Ectodermal cell (in vitro differentiated cells): ENCODE results near the gene ITPK1.

Source experiments
- H3K27ac ChIP-seq: 2 replicates; pipeline ENCODE4 v1.7.0; 2013; ENCODE audit warnings: mild to moderate bottlenecking, low read depth, low read length; ENCODE audit not compliant: insufficient read depth, poor library complexity, severe bottlenecking
- H3K27me3 ChIP-seq: 2 replicates; pipeline ENCODE4 v1.7.0; 2013; ENCODE audit warnings: mild to moderate bottlenecking, low read length; ENCODE audit not compliant: insufficient read depth, control insufficient read depth, poor library complexity, severe bottlenecking
- H3K36me3 ChIP-seq: one replicate; pipeline ENCODE4 v1.7.0; 2013; ENCODE audit warnings: low read length; ENCODE audit not compliant: control insufficient read depth, insufficient read depth
- H3K4me1 ChIP-seq: one replicate; pipeline ENCODE4 v1.7.0; 2013; ENCODE audit warnings: low read length; ENCODE audit not compliant: control insufficient read depth, insufficient read depth
- H3K4me3 ChIP-seq: 2 replicates; pipeline ENCODE4 v1.7.0; 2013; ENCODE audit warnings: low read depth, low read length, control low read depth; ENCODE audit not compliant: insufficient read depth
- H3K9me3 ChIP-seq: 2 replicates; pipeline ENCODE4 v1.7.0; 2013; ENCODE audit warnings: mild to moderate bottlenecking, low read length, moderate library complexity; ENCODE audit not compliant: control insufficient read depth
- WGBS, 2 experiments: methylation state at CpG; one replicate each; pipeline ENCODE4 v1.1.7; 2013; ENCODE audit warnings: missing lambda C conversion rate in 2 of 2; 5-methylcytosine and 5-hydroxymethylcytosine counted together

ITPK1 gene

GRCh38 chr14:92938890-92939671 is 176.6 kb downstream of the ITPK1 start:
- no peaks in the 10 kb centered on the region for H3K36me3 ChIP-seq
- H3K4me1 ChIP-seq = no peaks in the 10 kb centered on the region
- no peaks in the 10 kb centered on the region for H3K9me3 ChIP-seq
- H3K27ac ChIP-seq = no peak overlapping the region
- no peak overlapping the region for H3K4me3 ChIP-seq
- WGBS, 2 experiments = 95% methylated on average over 27 of the region's 27 CpGs
- no peaks in the 10 kb centered on the region for H3K27me3 ChIP-seq

DNA sequence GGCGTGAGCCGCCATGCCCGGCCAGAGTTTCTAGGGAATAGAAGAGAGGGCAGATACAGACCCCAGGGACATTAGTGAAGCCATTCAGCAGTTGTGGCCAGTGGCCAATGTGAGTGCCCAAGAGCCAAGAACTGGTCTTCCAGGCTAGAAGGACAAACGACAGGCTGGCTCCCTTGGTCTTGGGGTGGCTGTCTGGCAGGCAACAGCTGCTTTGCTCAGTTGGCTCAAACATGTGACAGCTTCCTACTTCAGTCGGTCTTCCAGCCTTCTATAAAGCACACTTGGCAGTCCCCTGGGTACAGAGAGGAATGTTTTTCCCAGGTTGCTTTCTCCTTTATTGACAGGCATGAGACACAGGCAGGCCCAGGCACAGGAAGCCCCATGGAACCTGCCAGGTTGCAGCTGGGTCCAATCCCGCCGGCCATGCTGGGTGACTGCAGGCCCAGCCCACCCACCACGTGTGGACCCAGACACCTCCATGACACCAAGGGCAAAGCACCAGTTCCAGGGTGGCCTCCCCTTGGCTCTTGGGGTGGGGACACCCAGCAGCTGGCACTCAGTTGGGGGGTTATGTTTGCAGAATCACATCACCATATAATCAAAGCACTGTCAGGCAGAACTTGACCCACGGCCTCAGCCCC is 177.4 kb downstream of the ITPK1 start:
- WGBS, 2 experiments = 84 to 85% methylated on average over 9 of the region's 9 CpGs
- no peaks in the 10 kb centered on the region for H3K36me3 ChIP-seq

DNA sequence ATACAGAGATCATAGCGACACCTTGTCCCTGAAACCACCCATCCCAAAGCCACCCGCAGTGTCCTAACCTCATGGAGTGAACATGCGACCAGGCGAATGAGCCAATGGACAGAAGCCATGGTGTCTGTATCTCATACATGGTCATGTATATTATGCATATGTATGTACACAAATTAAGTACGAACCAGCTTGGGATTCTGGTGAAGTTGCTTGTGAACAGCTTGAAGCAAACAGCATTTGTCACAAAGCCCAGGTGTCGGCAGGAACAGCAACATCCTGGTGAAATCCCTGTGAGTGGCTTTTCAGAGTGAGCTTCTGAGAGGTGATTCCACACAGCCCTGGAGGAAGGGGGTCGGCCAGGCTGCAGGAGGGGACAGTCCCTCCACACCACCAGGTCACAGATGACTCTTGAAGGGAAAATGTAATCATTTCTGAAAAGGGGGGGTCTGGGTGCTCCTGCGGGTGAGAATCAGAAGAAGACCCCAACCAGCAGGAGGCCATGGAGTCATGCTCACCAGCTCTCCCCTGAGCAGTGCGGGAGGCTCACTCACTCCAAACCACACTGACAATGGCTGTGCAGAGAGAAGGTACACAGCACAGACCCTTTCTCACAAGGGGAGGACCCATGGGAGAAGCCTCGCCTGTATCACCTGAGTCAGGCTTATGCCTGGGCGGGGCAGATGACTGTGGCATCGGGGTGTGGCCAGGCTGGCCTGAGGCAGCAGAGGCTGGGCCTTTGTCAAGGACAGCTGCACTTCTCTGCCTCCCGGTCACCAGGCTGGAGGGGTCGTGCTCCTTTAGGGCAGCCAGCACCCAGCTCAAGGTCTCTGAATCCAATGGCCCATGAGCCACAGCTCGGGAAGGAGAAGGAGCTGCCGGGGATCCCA is 178.4 kb downstream of the ITPK1 start:
- Histone ChIP-seq H3K9me3 (no peaks in the 10 kb centered on the region), H3K36me3 (no peaks in the 10 kb centered on the region), H3K4me1 (no peaks in the 10 kb centered on the region), H3K4me3 (no peak overlapping the region), H3K27me3 (no peaks in the 10 kb centered on the region), H3K27ac (no peak overlapping the region)
- WGBS, 2 experiments = 93 to 94% methylated on average over 16 of the region's 16 CpGs

More for the DNA sequence above, 177.4 kb downstream of the ITPK1 start:
- Histone ChIP-seq H3K27ac (no peak overlapping the region), H3K4me1 (no peaks in the 10 kb centered on the region), H3K4me3 (no peak overlapping the region), H3K9me3 (no peaks in the 10 kb centered on the region), H3K27me3 (no peaks in the 10 kb centered on the region)

DNA sequence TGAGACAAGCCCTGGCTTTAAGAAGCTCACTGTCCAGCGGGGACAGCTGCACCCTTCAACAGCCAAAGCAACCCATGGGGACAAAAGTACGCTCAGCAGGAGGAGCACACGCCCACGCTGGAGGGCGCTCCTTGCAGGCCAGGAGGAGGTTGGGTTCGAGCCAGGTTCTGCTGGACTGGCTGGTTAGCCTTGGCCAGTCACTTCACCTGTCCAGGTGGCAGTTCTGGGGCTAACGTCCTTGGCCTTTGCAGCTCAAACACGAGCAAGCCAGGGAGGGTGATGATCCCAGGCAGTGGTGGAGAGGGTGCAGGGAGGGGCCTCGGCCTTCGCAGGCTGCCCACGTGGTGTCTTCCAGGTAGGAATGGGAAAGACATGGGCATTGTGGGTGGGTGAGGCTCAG is 179.6 kb downstream of the ITPK1 start:
- H3K4me1 ChIP-seq = no peaks in the 10 kb centered on the region
- H3K36me3 ChIP-seq = no peaks in the 10 kb centered on the region
- no peaks in the 10 kb centered on the region for H3K9me3 ChIP-seq
- WGBS, 2 experiments = 92 to 94% methylated on average over 11 of the region's 11 CpGs
- H3K27me3 ChIP-seq = no peaks in the 10 kb centered on the region
- H3K4me3 ChIP-seq = no peak overlapping the region
- no peak overlapping the region for H3K27ac ChIP-seq

- Histone ChIP-seq H3K27me3 (no peaks in the 10 kb centered on the region), H3K9me3 (no peaks in the 10 kb centered on the region), H3K36me3 (no peaks in the 10 kb centered on the region), H3K4me3 (no peak overlapping the region), H3K4me1 (no peaks in the 10 kb centered on the region), H3K27ac (no peak overlapping the region)
- 94% methylated on average over 11 of the region's 11 CpGs for WGBS, 2 experiments
Measured at GRCh38 chr14:92935446-92935845, 180.3 kb downstream of the ITPK1 start.

GRCh38 chr14:92934196-92935085 is 181.3 kb downstream of the ITPK1 start:
- H3K27ac ChIP-seq = no peak overlapping the region
- no peaks in the 10 kb centered on the region for H3K4me1 ChIP-seq
- no peaks in the 10 kb centered on the region for H3K27me3 ChIP-seq
- H3K36me3 ChIP-seq = no peaks in the 10 kb centered on the region
- WGBS, 2 experiments = 90% methylated on average over 19 of the region's 19 CpGs
- no peaks in the 10 kb centered on the region for H3K9me3 ChIP-seq
- H3K4me3 ChIP-seq = no peak overlapping the region

DNA sequence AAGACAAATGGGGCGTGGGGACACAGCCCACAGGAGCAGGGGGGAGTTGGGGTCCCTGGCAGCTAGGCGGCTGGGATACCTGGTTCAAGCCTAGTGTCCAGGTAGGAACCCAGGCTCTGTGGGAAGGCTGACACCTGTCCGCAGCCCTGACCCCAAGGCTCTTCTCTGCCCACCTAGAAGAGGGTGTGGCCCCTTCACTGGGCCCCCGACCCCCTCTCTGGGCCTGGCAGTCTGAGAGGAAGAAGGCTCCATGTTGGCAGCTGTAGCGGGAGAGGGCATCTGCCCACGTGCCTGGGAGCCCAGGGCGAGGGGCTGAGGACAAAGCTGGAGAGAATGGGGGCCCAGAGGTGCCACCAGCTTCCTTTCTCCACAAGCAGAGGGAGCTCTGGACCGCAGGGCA is 182.2 kb downstream of the ITPK1 start:
- H3K36me3 ChIP-seq = no peaks in the 10 kb centered on the region
- no peak overlapping the region for H3K4me3 ChIP-seq
- no peaks in the 10 kb centered on the region for H3K9me3 ChIP-seq
- H3K27ac ChIP-seq = no peak overlapping the region
- no peaks in the 10 kb centered on the region for H3K4me1 ChIP-seq
- H3K27me3 ChIP-seq = no peaks in the 10 kb centered on the region
- WGBS, 2 experiments = 91 to 92% methylated on average over 8 of the region's 8 CpGs

GRCh38 chr14:92932448-92933395 is 183.0 kb downstream of the ITPK1 start:
- Histone ChIP-seq H3K9me3 (no peaks in the 10 kb centered on the region), H3K4me1 (no peaks in the 10 kb centered on the region), H3K36me3 (no peaks in the 10 kb centered on the region), H3K4me3 (no peak overlapping the region), H3K27me3 (no peaks in the 10 kb centered on the region), H3K27ac (no peak overlapping the region)
- WGBS, 2 experiments = 91 to 92% methylated on average over 35 of the region's 35 CpGs
